Mesothelial cell of epicardium (in vitro differentiated cells): ENCODE results near the gene SGCA. TPM values are rescaled to one million over a fixed set of nuclear protein-coding genes. Genes with fewer than 3 reads are reported as not detected.

Source experiments
- DNase-seq, 2 experiments: peaks; one replicate each; pipeline ENCODE4 v3.0.0; 2021; ENCODE audit warnings: low spot score in 2 of 2; ENCODE audit not compliant: unreplicated experiment in 2 of 2
- H3K27ac Mint-ChIP-seq: 2 replicates; pipeline ENCODE4 v1.8.0; 2021; ENCODE audit warnings: mixed read lengths
- H3K27me3 Mint-ChIP-seq: 2 replicates; pipeline ENCODE4 v1.8.0; 2021; ENCODE audit warnings: low read depth, mixed read lengths
- H3K36me3 Mint-ChIP-seq: 2 replicates; pipeline ENCODE4 v1.8.0; 2021; ENCODE audit warnings: mixed read lengths
- H3K4me1 Mint-ChIP-seq: 2 replicates; pipeline ENCODE4 v1.8.0; 2021; ENCODE audit warnings: mixed read lengths
- H3K4me3 Mint-ChIP-seq: 2 replicates; pipeline ENCODE4 v1.8.0; 2021; ENCODE audit warnings: mild to moderate bottlenecking, moderate library complexity, mixed read lengths
- H3K9me3 Mint-ChIP-seq: 2 replicates; pipeline ENCODE4 v1.8.0; 2021; ENCODE audit warnings: mixed read lengths
- CTCF ChIP-seq: fragments of 200-600 bp; sonication (generic); IDR thresholded peaks from one replicate; pipeline ENCODE4 v1.5.0; 2021; ENCODE audit warnings: antibody characterized with exemption; ENCODE audit not compliant: unreplicated experiment
- total RNA-seq: library from RNA; stranded (reverse); gene quantifications from 3 replicates; pipeline ENCODE4 v1.2.1, GENCODE V29; 2021

SGCA gene
- total RNA-seq, 1 donor from 2014 or later = not detected

DNA sequence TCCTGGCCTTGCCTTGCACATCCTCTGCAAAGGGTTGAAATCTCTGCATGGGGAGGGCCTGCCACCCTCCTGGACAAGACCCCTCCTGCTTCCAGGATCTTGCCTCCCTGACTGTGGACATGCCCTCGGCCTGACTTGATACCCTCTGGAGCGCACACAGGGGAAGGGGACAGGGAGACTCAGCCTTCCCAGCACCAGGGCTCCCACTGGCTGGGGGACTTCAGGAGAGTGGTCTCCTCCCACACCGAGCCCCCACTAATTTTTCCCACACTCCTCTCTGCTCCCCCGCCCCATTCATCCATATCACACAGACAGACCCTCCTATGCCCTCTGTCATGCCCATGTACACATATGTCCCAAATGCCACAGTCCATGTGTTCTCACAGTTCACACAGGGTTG is 14.3 kb downstream of the SGCA start:
- peak overlapping the region; percentile 72 for H3K27ac Mint-ChIP-seq

DNA sequence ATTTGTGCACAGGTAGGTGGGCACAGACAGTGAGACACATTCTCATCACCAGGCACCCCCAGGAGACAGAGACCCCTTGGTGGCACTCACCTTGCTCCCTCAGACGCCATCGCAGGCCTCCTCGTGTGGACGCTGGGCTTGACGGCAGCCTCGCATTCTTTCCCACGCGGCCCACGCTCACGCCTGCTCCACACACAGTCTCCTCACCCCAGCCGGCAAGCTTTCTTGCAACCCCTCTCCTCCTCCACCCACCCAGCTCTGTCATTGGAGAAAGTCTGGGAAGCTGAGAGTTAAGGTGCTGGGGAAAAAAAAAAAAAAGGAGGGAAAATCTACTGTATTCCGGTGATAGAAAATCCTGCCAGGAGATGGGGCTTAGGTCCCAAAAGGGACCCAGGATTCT is 14.8 kb downstream of the SGCA start:
- no peak for DNase-seq
- TF ChIP-seq CTCF = no peak
- Mint-ChIP-seq H3K4me1 (peaks cover 49% of the 10 kb centered on the region), H3K36me3 (peaks cover 6% of the 10 kb centered on the region), H3K4me3 (no peak overlapping the region), H3K27me3 (no peaks in the 10 kb centered on the region), H3K9me3 (no peaks in the 10 kb centered on the region), H3K27ac (peak overlapping the region; percentile 60)

More for the DNA sequence above, 14.3 kb downstream of the SGCA start:
- no peaks in the 10 kb centered on the region for H3K27me3 Mint-ChIP-seq
- TF ChIP-seq CTCF = no peak
- H3K9me3 Mint-ChIP-seq = no peaks in the 10 kb centered on the region
- H3K4me1 Mint-ChIP-seq = peaks cover 45% of the 10 kb centered on the region
- H3K36me3 Mint-ChIP-seq = peaks cover 2% of the 10 kb centered on the region
- H3K4me3 Mint-ChIP-seq = no peak overlapping the region
- no peak for DNase-seq

DNA sequence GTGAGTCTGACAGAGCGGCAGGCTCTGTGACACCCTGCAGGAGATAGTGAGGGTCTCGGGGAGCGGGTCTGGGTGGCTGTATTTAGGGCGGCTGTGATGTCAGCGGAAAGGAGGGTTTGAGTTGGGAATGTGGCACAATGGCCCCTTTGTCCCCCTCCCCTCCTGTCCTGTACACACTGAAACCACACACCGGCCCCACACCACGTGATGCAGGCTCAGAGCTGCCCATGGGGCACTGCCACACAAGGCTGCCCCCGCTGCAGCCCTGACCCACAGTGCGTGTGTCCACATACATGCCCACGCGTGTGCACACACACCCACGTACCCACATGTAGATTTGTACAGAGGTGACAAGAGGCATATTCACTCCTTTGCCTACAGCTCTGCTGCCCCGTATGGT is 15.3 kb downstream of the SGCA start:
- Mint-ChIP-seq H3K27me3 (no peaks in the 10 kb centered on the region), H3K4me1 (peaks cover 47% of the 10 kb centered on the region), H3K27ac (peak overlapping the region; percentile 41), H3K9me3 (no peaks in the 10 kb centered on the region), H3K36me3 (peaks cover 10% of the 10 kb centered on the region), H3K4me3 (no peak overlapping the region)
- no peak for TF ChIP-seq CTCF
- DNase-seq = no peak

GRCh38 chr17:50181591-50182560 is 16.1 kb downstream of the SGCA start:
- H3K9me3 Mint-ChIP-seq = no peaks in the 10 kb centered on the region
- peaks cover 10% of the 10 kb centered on the region for H3K36me3 Mint-ChIP-seq
- peak overlapping the region; percentile 71 for H3K27ac Mint-ChIP-seq
- no peak for DNase-seq
- no peak for TF ChIP-seq CTCF
- H3K27me3 Mint-ChIP-seq = no peaks in the 10 kb centered on the region
- peaks cover 45% of the 10 kb centered on the region for H3K4me1 Mint-ChIP-seq
- H3K4me3 Mint-ChIP-seq = no peak overlapping the region

- no peaks in the 10 kb centered on the region for H3K27me3 Mint-ChIP-seq
- TF ChIP-seq CTCF = no peak
- H3K36me3 Mint-ChIP-seq = peaks cover 14% of the 10 kb centered on the region
- H3K9me3 Mint-ChIP-seq = no peaks in the 10 kb centered on the region
- H3K27ac Mint-ChIP-seq = peak overlapping the region; percentile 86
- DNase-seq = no peak
- peaks cover 41% of the 10 kb centered on the region for H3K4me1 Mint-ChIP-seq
- no peak overlapping the region for H3K4me3 Mint-ChIP-seq
Observed at GRCh38 chr17:50182783-50183420, 17.1 kb downstream of the SGCA start.
